Muscle layer of duodenum (tissue), 2 donors: Measurements from ENCODE around the gene SIK2.

ENCODE experiments used
- H3K27ac ChIP-seq: one replicate; pipeline ENCODE4 v1.7.0; 2013; ENCODE audit warnings: mild to moderate bottlenecking, low read length
- H3K27me3 ChIP-seq: one replicate; pipeline ENCODE4 v1.7.0; 2013; ENCODE audit warnings: low read depth, mild to moderate bottlenecking, control low read depth, low read length
- H3K36me3 ChIP-seq, 2 donors: one replicate each; pipeline ENCODE4 v1.7.0; 2013; ENCODE audit warnings: low read length in 2 of 2, control low read depth in 1 of 2, mild to moderate bottlenecking in 1 of 2; ENCODE audit not compliant: insufficient read depth in 2 of 2, control insufficient read depth in 1 of 2
- H3K4me1 ChIP-seq, 2 donors: one replicate each; pipeline ENCODE4 v1.7.0; 2013; ENCODE audit warnings: low read length in 2 of 2, mild to moderate bottlenecking in 2 of 2, control low read depth in 1 of 2, moderate library complexity in 1 of 2; ENCODE audit not compliant: insufficient read depth in 2 of 2, control insufficient read depth in 1 of 2
- H3K4me3 ChIP-seq, 2 donors: one replicate each; pipeline ENCODE4 v1.7.0; 2013; ENCODE audit warnings: low read length in 2 of 2, low read depth in 1 of 2, mild to moderate bottlenecking in 1 of 2
- H3K9me3 ChIP-seq, 2 donors: one replicate each; pipeline ENCODE4 v1.7.0; 2013; ENCODE audit warnings: low read length in 2 of 2, control low read depth in 1 of 2, mild to moderate bottlenecking in 1 of 2; ENCODE audit not compliant: control insufficient read depth in 1 of 2
- donor health status: healthy.

The SIK2 gene

DNA sequence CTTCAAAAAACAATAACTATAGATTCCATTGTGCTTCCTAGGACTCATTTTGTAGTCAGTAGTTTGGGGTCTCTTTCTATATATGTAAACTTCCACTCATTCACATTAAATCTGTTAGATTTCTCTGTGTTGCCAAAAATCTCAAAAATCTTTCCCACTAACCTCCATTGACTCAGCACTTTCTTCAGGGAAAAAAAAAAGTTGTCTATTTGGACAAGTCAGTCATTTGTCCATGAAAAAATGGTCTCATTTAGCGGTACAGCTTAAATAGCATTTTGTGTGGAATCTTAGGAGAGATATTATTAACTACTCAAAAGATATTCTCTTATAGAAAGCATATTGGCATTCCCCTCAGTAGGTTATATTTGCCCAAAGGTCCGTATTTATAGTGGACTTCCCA, 82.0 kb downstream of the SIK2 start:
- Histone ChIP-seq H3K27ac (no peak overlapping the region), H3K9me3 (no peaks in the 10 kb centered on the region), H3K36me3 (peaks cover 12 to 14% of the 10 kb centered on the region in 2 donors), H3K4me1 (no peaks in the 10 kb centered on the region), H3K4me3 (no peak overlapping the region), H3K27me3 (no peaks in the 10 kb centered on the region)

DNA sequence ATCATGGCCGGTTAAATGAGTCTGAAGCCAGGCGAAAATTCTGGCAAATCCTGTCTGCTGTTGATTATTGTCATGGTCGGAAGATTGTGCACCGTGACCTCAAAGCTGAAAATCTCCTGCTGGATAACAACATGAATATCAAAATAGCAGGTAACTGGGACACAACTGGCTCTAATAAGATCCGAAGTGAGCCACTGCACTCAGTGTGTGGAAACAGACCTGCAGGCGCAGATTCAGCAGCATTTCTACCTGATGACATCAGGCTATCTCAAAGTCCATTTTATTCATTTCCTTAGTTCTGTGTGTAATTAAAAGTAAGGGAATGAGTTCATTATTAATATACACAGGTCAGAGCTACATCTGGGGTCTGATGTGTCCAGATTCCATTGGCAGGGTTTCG, 85.8 kb downstream of the SIK2 start:
- peaks cover 13 to 19% of the 10 kb centered on the region in 2 donors for H3K36me3 ChIP-seq
- no peak overlapping the region for H3K27ac ChIP-seq

DNA sequence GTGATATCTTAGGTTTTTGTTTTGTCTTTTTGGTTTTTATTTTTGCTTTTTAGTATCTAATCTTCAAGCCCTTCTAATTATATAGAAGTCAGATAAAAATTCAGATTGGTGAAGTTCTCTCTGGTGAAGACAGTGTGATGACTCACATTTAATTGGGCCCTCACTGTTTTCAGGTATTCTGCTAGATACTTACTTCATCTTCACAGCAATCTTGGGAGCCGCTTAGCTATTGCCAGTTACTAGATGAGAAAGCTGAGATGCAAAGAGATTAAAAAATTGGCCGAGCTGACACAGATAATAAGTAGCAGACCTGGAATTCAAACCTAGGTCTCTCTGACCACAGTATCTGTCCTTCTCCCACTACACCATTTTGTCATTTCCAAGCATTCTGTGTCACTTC, 88.9 kb downstream of the SIK2 start:
- H3K27me3 ChIP-seq, result no peaks in the 10 kb centered on the region
- no peak overlapping the region for H3K27ac ChIP-seq
- H3K4me1 ChIP-seq, result no peaks in the 10 kb centered on the region
- H3K9me3 ChIP-seq, result no peaks in the 10 kb centered on the region
- peaks cover 13 to 24% of the 10 kb centered on the region in 2 donors for H3K36me3 ChIP-seq
- no peak overlapping the region for H3K4me3 ChIP-seq

More for the DNA sequence above, 85.8 kb downstream of the SIK2 start:
- Histone ChIP-seq H3K4me3 (no peak overlapping the region), H3K27me3 (no peaks in the 10 kb centered on the region), H3K4me1 (no peaks in the 10 kb centered on the region), H3K9me3 (no peaks in the 10 kb centered on the region)

DNA sequence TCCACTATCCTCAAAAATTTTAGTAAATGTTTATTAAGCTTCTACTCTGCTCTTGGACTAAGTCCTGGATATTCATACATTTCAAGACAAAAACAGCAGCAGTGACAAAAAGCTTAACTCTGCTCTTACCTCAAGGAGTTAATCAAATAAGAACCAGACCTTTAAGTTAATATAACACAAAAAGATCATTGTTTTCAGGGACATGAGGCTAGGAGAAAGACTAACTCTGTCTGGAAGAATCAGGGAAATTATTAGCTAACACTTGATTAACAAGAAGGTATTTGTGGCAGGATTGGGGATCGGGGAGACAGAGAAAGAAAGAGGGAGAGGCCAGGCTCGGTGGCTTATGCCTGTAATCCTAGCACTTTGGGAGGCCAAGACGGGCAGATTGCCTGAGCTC, 89.5 kb downstream of the SIK2 start:
- Histone ChIP-seq H3K4me3 (no peak overlapping the region), H3K27me3 (no peaks in the 10 kb centered on the region), H3K27ac (no peak overlapping the region), H3K4me1 (no peaks in the 10 kb centered on the region), H3K36me3 (peaks cover 16 to 24% of the 10 kb centered on the region in 2 donors), H3K9me3 (no peaks in the 10 kb centered on the region)

- Histone ChIP-seq H3K36me3 (peaks cover 15 to 19% of the 10 kb centered on the region in 2 donors), H3K4me1 (no peaks in the 10 kb centered on the region), H3K27me3 (no peaks in the 10 kb centered on the region), H3K9me3 (no peaks in the 10 kb centered on the region), H3K27ac (no peak overlapping the region), H3K4me3 (no peak overlapping the region)
These were observed 91.1 kb downstream of the SIK2 start for GRCh38 chr11:111693224-111693937.

DNA sequence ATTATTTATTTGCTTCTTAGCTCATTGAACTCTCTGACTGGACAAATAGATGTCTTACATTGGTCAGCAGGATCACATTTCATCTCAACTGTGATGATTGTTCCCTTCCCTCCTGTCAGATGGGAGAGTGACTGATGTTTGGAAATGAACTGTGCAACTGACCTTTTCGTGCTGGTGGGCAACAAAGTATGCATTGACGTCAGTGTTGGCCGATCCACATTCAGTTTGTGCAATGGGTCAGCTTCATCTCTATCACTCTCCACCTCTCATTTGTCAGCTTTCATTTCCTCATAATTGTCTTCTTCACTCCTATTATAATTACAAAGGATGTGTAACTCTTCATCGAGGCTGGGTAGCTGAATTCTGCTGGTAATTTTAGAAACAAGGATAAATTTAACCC, 92.6 kb downstream of the SIK2 start:
- Histone ChIP-seq H3K27me3 (no peaks in the 10 kb centered on the region), H3K9me3 (no peaks in the 10 kb centered on the region), H3K36me3 (peaks cover 5 to 7% of the 10 kb centered on the region in 2 donors), H3K4me1 (no peaks in the 10 kb centered on the region), H3K4me3 (no peak overlapping the region), H3K27ac (no peak overlapping the region)

DNA sequence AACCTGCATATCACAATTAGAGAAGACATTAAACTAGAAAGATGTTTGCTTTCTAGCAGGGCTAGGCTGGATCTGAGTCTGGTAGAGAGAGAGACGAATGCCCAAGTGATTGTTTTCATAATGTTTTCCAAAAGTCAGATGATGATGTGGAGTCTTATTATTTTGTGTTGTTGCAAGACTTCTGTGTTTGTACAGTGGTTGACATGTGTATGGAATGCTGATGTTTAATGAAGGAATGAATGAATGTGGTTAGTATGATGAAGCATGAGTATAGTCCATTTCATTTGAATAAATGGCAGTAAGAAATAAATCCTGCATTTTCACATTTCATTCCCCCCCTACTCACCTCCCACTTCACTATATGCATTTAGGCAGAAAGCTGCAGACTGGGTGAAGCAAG, 94.3 kb downstream of the SIK2 start:
- H3K27me3 ChIP-seq, result no peaks in the 10 kb centered on the region
- no peaks in the 10 kb centered on the region for H3K9me3 ChIP-seq
- no peaks in the 10 kb centered on the region for H3K4me1 ChIP-seq
- H3K4me3 ChIP-seq, result no peak overlapping the region
- H3K27ac ChIP-seq, result no peak overlapping the region
- peaks cover 7 to 14% of the 10 kb centered on the region in 2 donors for H3K36me3 ChIP-seq

DNA sequence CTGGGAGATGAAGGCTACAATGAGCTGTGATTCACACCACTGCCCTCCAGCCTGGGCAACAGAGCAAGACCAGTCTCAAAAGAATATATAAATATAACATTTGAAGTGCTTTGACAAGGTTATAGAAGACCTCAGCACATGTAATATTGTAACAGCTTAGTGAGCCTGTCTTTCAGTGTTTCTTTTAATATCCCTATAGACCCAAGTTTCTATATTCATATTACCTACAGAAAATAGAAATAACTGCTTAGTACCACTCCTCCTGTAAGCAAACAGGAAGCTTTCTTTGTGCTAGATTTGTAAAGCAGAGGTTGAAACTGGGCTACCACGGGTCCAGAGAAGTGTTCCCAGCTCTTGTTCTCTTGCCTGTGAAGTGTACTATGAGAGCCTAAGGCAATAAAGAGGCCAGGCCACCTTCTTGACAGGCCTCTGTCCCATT, 95.7 kb downstream of the SIK2 start:
- Histone ChIP-seq H3K36me3 (peaks cover 10 to 23% of the 10 kb centered on the region in 2 donors), H3K4me1 (no peaks in the 10 kb centered on the region), H3K4me3 (no peak overlapping the region), H3K27me3 (no peaks in the 10 kb centered on the region), H3K9me3 (no peaks in the 10 kb centered on the region), H3K27ac (no peak overlapping the region)

GRCh38 chr11:111698852-111699559, 96.8 kb downstream of the SIK2 start:
- no peak overlapping the region for H3K4me3 ChIP-seq
- H3K27me3 ChIP-seq, result no peaks in the 10 kb centered on the region
- no peaks in the 10 kb centered on the region for H3K9me3 ChIP-seq
- H3K4me1 ChIP-seq, result no peaks in the 10 kb centered on the region
- peaks cover 19 to 34% of the 10 kb centered on the region in 2 donors for H3K36me3 ChIP-seq
- no peak overlapping the region for H3K27ac ChIP-seq

- H3K36me3 ChIP-seq, result peaks cover 25 to 36% of the 10 kb centered on the region in 2 donors
- no peak overlapping the region for H3K4me3 ChIP-seq
- H3K27ac ChIP-seq, result no peak overlapping the region
- H3K27me3 ChIP-seq, result no peaks in the 10 kb centered on the region
- no peaks in the 10 kb centered on the region for H3K4me1 ChIP-seq
- H3K9me3 ChIP-seq, result no peaks in the 10 kb centered on the region
These were observed 97.4 kb downstream of the SIK2 start for GRCh38 chr11:111699579-111700156.

DNA sequence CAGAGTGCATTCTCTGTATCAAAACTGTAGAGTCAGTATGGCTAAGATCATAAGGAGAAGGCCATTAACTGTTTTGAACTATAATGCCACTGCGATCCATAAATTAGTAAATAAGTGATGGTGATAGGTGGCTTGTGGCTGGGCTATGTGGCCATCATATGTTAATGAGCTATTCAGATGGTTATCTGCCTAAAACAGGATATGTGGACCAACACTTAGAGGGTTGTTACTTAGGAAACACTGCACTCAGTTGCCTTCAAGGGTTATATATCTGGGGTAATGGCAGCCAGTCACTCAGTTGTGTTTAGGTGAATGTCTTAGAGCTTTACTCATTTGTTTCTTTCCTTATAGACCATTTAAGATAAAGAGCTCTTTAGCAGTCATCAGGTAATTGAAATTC, 97.9 kb downstream of the SIK2 start:
- no peaks in the 10 kb centered on the region for H3K4me1 ChIP-seq
- no peak overlapping the region for H3K27ac ChIP-seq
- no peaks in the 10 kb centered on the region for H3K27me3 ChIP-seq
- no peaks in the 10 kb centered on the region for H3K9me3 ChIP-seq
- peaks cover 29 to 38% of the 10 kb centered on the region in 2 donors for H3K36me3 ChIP-seq
- H3K4me3 ChIP-seq, result no peak overlapping the region
